IMR-90 (cell line): Measurements from ENCODE around the gene MEGF10. TPM values are rescaled to one million over a fixed set of nuclear protein-coding genes. Genes with fewer than 3 reads are reported as not detected.

Experiments used
- ATAC-seq: fragments of 200-7000 bp; cut with Tn5 transposase; 2 replicates; pipeline ENCODE4 v1.9.1; 2020; ENCODE audit warnings: low read depth, mild to moderate bottlenecking, moderate library complexity
- BruUV-seq: library from RNA; stranded (reverse); fragments of 400-500 nt; replicated peaks from 2 replicates; lab custom pipeline; 2021; lab: Mats Ljungman, UMichigan
- CTCF ChIA-PET: fragments of 300-600 bp; formaldehyde crosslinking; extraction: SDS; loops from one replicate; lab custom pipeline; 2021; ENCODE audit warnings: antibody characterized with exemption; lab: Yijun Ruan, JAX
- POLR2A ChIA-PET: fragments of 300-600 bp; sonication (Branson Sonifier 250); formaldehyde crosslinking; loops from one replicate; lab custom pipeline; 2022; ENCODE audit warnings: antibody characterized with exemption; ENCODE audit not compliant: unreplicated experiment; lab: Charles Lee
- DNase-seq: peaks from one replicate; pipeline ENCODE4 v3.0.0; 2013
- H2AFZ ChIP-seq: replicated peaks from 2 replicates; pipeline ENCODE3; 2013; ENCODE audit warnings: low read length, mild to moderate bottlenecking; ENCODE audit not compliant: poor library complexity
- H2AK5ac ChIP-seq: 2 replicates; pipeline ENCODE4 v1.6.1; 2013; ENCODE audit warnings: low read depth, low read length, inconsistent platforms
- H2AK9ac ChIP-seq: replicated peaks from 2 replicates; pipeline ENCODE3; 2013; ENCODE audit warnings: mild to moderate bottlenecking, low read depth, low read length, moderate library complexity; ENCODE audit not compliant: poor library complexity
- H2BK120ac ChIP-seq: 2 replicates; pipeline ENCODE4 v1.6.1; 2013; ENCODE audit warnings: low read depth, low read length, inconsistent platforms
- H2BK15ac ChIP-seq: 3 replicates; pipeline ENCODE4 v1.6.1; 2013; ENCODE audit warnings: low read depth, low read length, inconsistent platforms
- H2BK20ac ChIP-seq: 2 replicates; pipeline ENCODE4 v1.6.1; 2013; ENCODE audit warnings: low read depth, mild to moderate bottlenecking, inconsistent platforms, low read length, moderate library complexity
- H2BK5ac ChIP-seq: 2 replicates; pipeline ENCODE4 v1.6.1; 2013; ENCODE audit warnings: mild to moderate bottlenecking, low read depth, low read length, inconsistent platforms; ENCODE audit not compliant: poor library complexity, severe bottlenecking
- H3K14ac ChIP-seq: replicated peaks from 2 replicates; pipeline ENCODE4 v1.6.1; 2013; ENCODE audit warnings: low read depth, low read length, inconsistent platforms
- H3K18ac ChIP-seq: 2 replicates; pipeline ENCODE4 v1.6.1; 2013; ENCODE audit warnings: low read depth, low read length, control low read depth
- H3K23ac ChIP-seq: 2 replicates; pipeline ENCODE4 v1.6.1; 2013; ENCODE audit warnings: low read depth, low read length, inconsistent platforms
- H3K27ac ChIP-seq: 2 replicates; pipeline ENCODE4 v1.5.1; 2013; ENCODE audit warnings: mild to moderate bottlenecking, control low read depth, low read length; ENCODE audit not compliant: insufficient read depth
- H3K27me3 ChIP-seq: 2 replicates; pipeline ENCODE4 v1.6.1; 2013; ENCODE audit warnings: low read length; ENCODE audit not compliant: control insufficient read depth, insufficient read depth
- H3K36me3 ChIP-seq: 2 replicates; pipeline ENCODE4 v1.6.1; 2013; ENCODE audit warnings: low read length, mixed read lengths; ENCODE audit not compliant: control insufficient read depth, insufficient read depth
- H3K4ac ChIP-seq: 2 replicates; pipeline ENCODE4 v1.6.1; 2013; ENCODE audit warnings: low read depth, low read length, inconsistent platforms
- H3K4me1 ChIP-seq: 2 replicates; pipeline ENCODE4 v1.6.1; 2013; ENCODE audit warnings: low read length, mixed read lengths; ENCODE audit not compliant: control insufficient read depth, insufficient read depth
- H3K4me2 ChIP-seq: 2 replicates; pipeline ENCODE4 v1.6.1; 2013; ENCODE audit warnings: low read depth, mild to moderate bottlenecking, control low read depth, low read length, moderate library complexity
- H3K4me3 ChIP-seq: 2 replicates; pipeline ENCODE4 v1.5.1; 2013; ENCODE audit warnings: low read depth, mild to moderate bottlenecking, control low read depth, low read length, moderate library complexity; ENCODE audit not compliant: insufficient read depth
- H3K56ac ChIP-seq: 2 replicates; pipeline ENCODE4 v1.6.1; 2013; ENCODE audit warnings: low read length, inconsistent platforms; ENCODE audit not compliant: insufficient read depth; ENCODE audit errors: extremely low read depth
- H3K79me1 ChIP-seq, 2 experiments: 2 replicates each; pipeline ENCODE4 v1.6.1; 2013; ENCODE audit warnings: low read length in 2 of 2, inconsistent platforms in 1 of 2, low read depth in 1 of 2
- H3K9ac ChIP-seq: 2 replicates; pipeline ENCODE4 v1.6.1; 2013; ENCODE audit warnings: low read depth, low read length, control low read depth
- H3K9me1 ChIP-seq: 2 replicates; pipeline ENCODE4 v1.6.1; 2013; ENCODE audit warnings: low read length, inconsistent platforms; ENCODE audit not compliant: insufficient read depth
- H3K9me3 ChIP-seq: 2 replicates; pipeline ENCODE4 v1.6.1; 2013; ENCODE audit warnings: low read length; ENCODE audit not compliant: control insufficient read depth, insufficient read depth
- H4K20me1 ChIP-seq: 2 replicates; pipeline ENCODE4 v1.6.1; 2013; ENCODE audit warnings: low read length, inconsistent platforms; ENCODE audit not compliant: insufficient read depth
- H4K5ac ChIP-seq: 2 replicates; pipeline ENCODE4 v1.6.1; 2013; ENCODE audit warnings: mild to moderate bottlenecking, low read depth, low read length, control low read depth
- H4K8ac ChIP-seq, 2 experiments: 2 replicates each; pipeline ENCODE4 v1.6.1; 2013; ENCODE audit warnings: low read depth in 2 of 2, low read length in 2 of 2, control low read depth in 1 of 2, inconsistent platforms in 1 of 2
- H4K91ac ChIP-seq: 2 replicates; pipeline ENCODE4 v1.6.1; 2013; ENCODE audit warnings: low read depth, low read length, inconsistent platforms; ENCODE audit not compliant: insufficient read depth
- MAZ ChIP-seq: IDR thresholded peaks from 2 replicates; pipeline ENCODE4 v1.6.1; 2012; ENCODE audit warnings: low read depth, mild to moderate bottlenecking, low read length, improper control_type of control experiment, moderate library complexity, borderline replicate concordance
- MXI1 ChIP-seq: IDR thresholded peaks from 2 replicates; pipeline ENCODE4 v1.6.1; 2012; ENCODE audit warnings: low read depth, mild to moderate bottlenecking, low read length, moderate library complexity, borderline replicate concordance
- WGBS, 2 experiments: methylation state at CpG; one replicate each; pipeline versions ENCODE4 v1.1.5 to v1.1.7; 2013; ENCODE audit warnings: missing lambda C conversion rate in 2 of 2; ENCODE audit not compliant: insufficient read length in 1 of 2; ENCODE audit errors: extremely low coverage in 2 of 2; 5-methylcytosine and 5-hydroxymethylcytosine counted together
- dilution Hi-C: fragments of 300-500 bp; cut with HindIII; formaldehyde crosslinking; loops from one replicate; pipeline ENCODE4 v1.14.3; 2018; ENCODE audit warnings: low sequenced_read_pairs; ENCODE audit not compliant: unreplicated experiment
- in situ Hi-C: fragments of 300-500 bp; cut with MboI; formaldehyde crosslinking; loops from 3 replicates; pipeline ENCODE4 v1.14.3; 2019; ENCODE audit warnings: low sequenced_read_pairs, inconsistent platforms, mixed read lengths
- intact Hi-C: fragments of 100-400 bp; cut with micrococcal nuclease; formaldehyde crosslinking; loops from 2 replicates; pipeline ENCODE4 v1.10.0; 2022
- polyA plus RNA-seq, 3 experiments: library from polyadenylated mRNA; depleted of rRNA; stranded (reverse); fragments of >200 nt; gene quantifications; 2 replicates each; pipeline ENCODE4 v1.2.3, GENCODE V29; 2012; ENCODE audit warnings: low replicate concordance in 1 of 3
- total RNA-seq: library from RNA; depleted of rRNA; stranded (reverse); fragments of >200 nt; gene quantifications from 2 replicates; pipeline ENCODE4 v1.2.3, GENCODE V29; 2012

Gene MEGF10
- total and polyA plus RNA-seq, 2 of the 4 experiments (the other 2 are of a cell fraction), result not detected

GRCh38 chr5:127452626-127453025 is 162.0 kb downstream of the MEGF10 start:
- no peak overlapping the region for H3K56ac ChIP-seq
- H4K20me1 ChIP-seq, result no peaks in the 10 kb centered on the region
- DNase-seq (no peak), ATAC-seq (no peak)
- H4K8ac ChIP-seq, result no peak overlapping the region
- BruUV-seq, result no TSS peak
- H3K14ac ChIP-seq, result no peak overlapping the region
- no peak overlapping the region for H2BK5ac ChIP-seq
- no peaks in the 10 kb centered on the region for H3K4me1 ChIP-seq
- no peaks in the 10 kb centered on the region; the same call in 1 of the 2 replicates for H3K9me1 ChIP-seq
- WGBS, 2 experiments, result no CpG with 5 or more reads among the region's 4 CpGs
- H2AK5ac ChIP-seq, result no peak overlapping the region
- no peak overlapping the region for H2AK9ac ChIP-seq
- no peaks in the 10 kb centered on the region for H3K9me3 ChIP-seq
- peak overlapping the region; percentile 35 for H2AFZ ChIP-seq
- H3K27ac ChIP-seq, result no peak overlapping the region
- no peak overlapping the region for H3K23ac ChIP-seq
- H3K79me1 ChIP-seq, result no peaks in the 10 kb centered on the region
- H3K18ac ChIP-seq, result no peak overlapping the region
- ChIA-PET POLR2A (no interaction called here), CTCF (interaction anchor here (0.6 kb wide), 1 partner anchor 12 kb away, joined by 3 read pairs; no protein-coding TSS in a partner anchor)
- in situ Hi-C loops (no loop called here), dilution Hi-C loops (no loop called here), intact Hi-C loops (no loop called here)
- no peak overlapping the region for H4K91ac ChIP-seq
- H2BK120ac ChIP-seq, result no peak overlapping the region
- no peak for TF ChIP-seq MAZ
- no peak for TF ChIP-seq MXI1
- H3K4ac ChIP-seq, result no peak overlapping the region
- no peak overlapping the region for H4K5ac ChIP-seq
- no peak overlapping the region for H2BK20ac ChIP-seq
- peaks cover 6% of the 10 kb centered on the region for H3K27me3 ChIP-seq
- no peak overlapping the region for H3K9ac ChIP-seq
- H3K36me3 ChIP-seq, result no peaks in the 10 kb centered on the region
- H2BK15ac ChIP-seq, result no peak overlapping the region
- H3K4me3 ChIP-seq, result no peak overlapping the region
- H3K4me2 ChIP-seq, result no peak overlapping the region
